HEK293 (cell line): ENCODE data around the gene KRT8.

Experiments used
- BCL6B ChIP-seq: fragments of 450-650 bp; formaldehyde crosslinking; IDR thresholded peaks from 2 replicates; pipeline ENCODE4 v1.5.1; 2017; ENCODE audit warnings: missing biosample characterization, missing genetic modification characterization
- CTCF ChIP-seq: fragments of 450-650 bp; formaldehyde crosslinking; IDR thresholded peaks from 2 replicates; pipeline ENCODE4 v1.5.1; 2016; ENCODE audit warnings: missing biosample characterization, missing genetic modification characterization
- GFI1B ChIP-seq: fragments of 450-650 bp; formaldehyde crosslinking; IDR thresholded peaks from 2 replicates; pipeline ENCODE4 v1.5.1; 2016; ENCODE audit warnings: missing biosample characterization, missing genetic modification characterization
- SP3 ChIP-seq: fragments of 450-650 bp; formaldehyde crosslinking; IDR thresholded peaks from 2 replicates; pipeline ENCODE4 v1.5.1; 2016; ENCODE audit warnings: missing biosample characterization, missing genetic modification characterization
- ZNF335 ChIP-seq: fragments of 450-650 bp; formaldehyde crosslinking; conservative IDR thresholded peaks from 2 replicates; pipeline ENCODE4 v1.5.1; 2016; ENCODE audit warnings: missing biosample characterization, missing genetic modification characterization
- ZNF391 ChIP-seq: fragments of 450-650 bp; formaldehyde crosslinking; IDR thresholded peaks from 2 replicates; pipeline ENCODE4 v1.5.1; 2016; ENCODE audit warnings: low read depth, missing biosample characterization, missing genetic modification characterization, borderline replicate concordance
- ZNF530 ChIP-seq: fragments of 450-650 bp; formaldehyde crosslinking; IDR thresholded peaks from 2 replicates; pipeline ENCODE4 v1.5.1; 2016; ENCODE audit warnings: low read depth, missing biosample characterization, missing genetic modification characterization

GRCh38 chr12:52862023-52862422 lies 42.9 kb downstream of the KRT8 start:
- TF ChIP-seq ZNF391 (tag by site-specific recombination) (no peak), GFI1B (no peak), BCL6B (tag by site-specific recombination) (no peak), CTCF (tag by site-specific recombination) (no peak), SP3 (tag by site-specific recombination) (no peak), ZNF530 (tag by site-specific recombination) (no peak), ZNF335 (tag by site-specific recombination) (no peak)
